ENCODE data around the gene HECTD4.

- TF ChIP-seq CTCF (conservative IDR thresholded peaks at IDR 0.05; ENCODE audit: low read depth, low read length) = no peak
- no peak for TF ChIP-seq MXI1 (IDR thresholded peaks at IDR 0.05; ENCODE audit: borderline replicate concordance, low read depth, low read length)
- no peak for TF ChIP-seq CEBPB (IDR thresholded peaks at IDR 0.05; ENCODE audit: low read depth, low read length)
- TF ChIP-seq POLR2A (IDR thresholded peaks at IDR 0.05; ENCODE audit: low read depth, low read length) = no peak
- TF ChIP-seq NFE2L2 (IDR thresholded peaks at IDR 0.05; ENCODE audit: low read depth, low read length) = no peak
These were observed 72.4 kb downstream of the HECTD4 start for GRCh38 chr12:112309797-112310196.

All from IMR-90 (cell line).